ENCODE measurements around the gene ELMO1. TPM values are rescaled to one million over a fixed set of nuclear protein-coding genes. Genes with fewer than 3 reads are reported as not detected.

ELMO1 gene
- total RNA-seq, 1 donor from 2014 or later, result 60.1 TPM

GRCh38 chr7:37438906-37439652 is 9.6 kb downstream of the ELMO1 start:
- Histone ChIP-seq H3K36me3 (no peaks in the 10 kb centered on the region), H3K27ac (peak overlapping the region; percentile 5), H3K27me3 (ENCODE audit: low read depth) (no peaks in the 10 kb centered on the region), H3K4me3 (no peak overlapping the region), H3K9me3 (no peaks in the 10 kb centered on the region), H3K4me1 (peaks cover 60% of the 10 kb centered on the region)
- TF ChIP-seq CTCF (IDR thresholded peaks at IDR 0.05), result no peak
- intact Hi-C loops (cut with DNase I), result no loop called here
- no peak for ATAC-seq
- no peak for DNase-seq

GRCh38 chr7:37435156-37435855 is 13.4 kb downstream of the ELMO1 start:
- Histone ChIP-seq H3K27ac (no peak overlapping the region), H3K36me3 (no peaks in the 10 kb centered on the region), H3K4me3 (no peak overlapping the region), H3K4me1 (peaks cover 55% of the 10 kb centered on the region), H3K9me3 (no peaks in the 10 kb centered on the region), H3K27me3 (ENCODE audit: low read depth) (no peaks in the 10 kb centered on the region)
- no peak for DNase-seq
- intact Hi-C loops (cut with DNase I), result no loop called here
- TF ChIP-seq CTCF (IDR thresholded peaks at IDR 0.05), result no peak
- ATAC-seq, result no peak

GRCh38 chr7:37434529-37434928 is 14.1 kb downstream of the ELMO1 start:
- TF ChIP-seq CTCF (IDR thresholded peaks at IDR 0.05), result no peak
- intact Hi-C loops (cut with DNase I), result no loop called here
- ATAC-seq (no peak), DNase-seq (no peak)
- Histone ChIP-seq H3K4me3 (no peak overlapping the region), H3K27me3 (ENCODE audit: low read depth) (no peaks in the 10 kb centered on the region), H3K27ac (no peak overlapping the region), H3K36me3 (no peaks in the 10 kb centered on the region), H3K4me1 (peaks cover 56% of the 10 kb centered on the region), H3K9me3 (no peaks in the 10 kb centered on the region)

GRCh38 chr7:37433166-37433565 is 15.5 kb downstream of the ELMO1 start:
- TF ChIP-seq CTCF (IDR thresholded peaks at IDR 0.05), result no peak

GRCh38 chr7:37432281-37432920 is 16.3 kb downstream of the ELMO1 start:
- no peaks in the 10 kb centered on the region for H3K36me3 ChIP-seq
- H3K27me3 ChIP-seq (ENCODE audit: low read depth), result no peaks in the 10 kb centered on the region
- no peak for TF ChIP-seq CTCF (IDR thresholded peaks at IDR 0.05)
- intact Hi-C loops (cut with DNase I), result no loop called here
- peaks cover 60% of the 10 kb centered on the region for H3K4me1 ChIP-seq
- ATAC-seq (no peak), DNase-seq (no peak)
- no peaks in the 10 kb centered on the region for H3K9me3 ChIP-seq
- H3K4me3 ChIP-seq, result no peak overlapping the region
- H3K27ac ChIP-seq, result no peak overlapping the region

More at GRCh38 chr7:37433166-37433565, 15.5 kb downstream of the ELMO1 start:
- Histone ChIP-seq H3K4me1 (peaks cover 53% of the 10 kb centered on the region), H3K36me3 (no peaks in the 10 kb centered on the region), H3K4me3 (no peak overlapping the region), H3K27ac (no peak overlapping the region), H3K27me3 (ENCODE audit: low read depth) (no peaks in the 10 kb centered on the region), H3K9me3 (no peaks in the 10 kb centered on the region)
- ATAC-seq (peak in 1 of 2 donors; percentile 19), DNase-seq (no peak)
- intact Hi-C loops (cut with DNase I), result no loop called here

Measured in lower lobe of right lung (tissue), 2 donors.